H1 (cell line): Measurements from ENCODE around the gene OSBPL2. TPM values are rescaled to one million over a fixed set of nuclear protein-coding genes. Genes with fewer than 3 reads are reported as not detected.

Experiments
- CTCF ChIA-PET: fragments of 300-600 bp; sonication (Branson Sonifier 250); formaldehyde crosslinking; loops from one replicate; lab custom pipeline; 2021; ENCODE audit not compliant: partially characterized antibody; lab: Charles Lee
- POLR2A ChIA-PET: fragments of 300-600 bp; sonication (Branson Sonifier 250); formaldehyde crosslinking; loops from one replicate; lab custom pipeline; 2021; ENCODE audit warnings: inconsistent platforms; ENCODE audit not compliant: partially characterized antibody; lab: Charles Lee
- DNase-seq, 2 experiments: peaks; one replicate each; pipeline versions ENCODE4 v3.0.0 to v3.0.0-alpha.2; 2010 to 2022; ENCODE audit warnings: low spot score in 2 of 2, low read depth in 1 of 2, mixed read lengths in 1 of 2
- FAIRE-seq: peaks from 2 replicates; lab custom pipeline; 2011; peaks lifted over from hg19 to GRCh38; lab: Jason Lieb, UNC
- H2AFZ ChIP-seq: 2 replicates; pipeline ENCODE4 v1.8.1; 2012; ENCODE audit warnings: low read length, inconsistent platforms
- H2AK5ac ChIP-seq: 2 replicates; pipeline ENCODE4 v1.6.1; 2013; ENCODE audit warnings: low read depth, low read length
- H2BK120ac ChIP-seq: replicated peaks from 2 replicates; pipeline ENCODE3; 2013; ENCODE audit warnings: low read depth, low read length, inconsistent platforms
- H2BK12ac ChIP-seq: 2 replicates; pipeline ENCODE4 v1.6.1; 2013; ENCODE audit warnings: low read depth, low read length
- H2BK15ac ChIP-seq: 2 replicates; pipeline ENCODE4 v1.6.1; 2013; ENCODE audit warnings: low read length
- H2BK20ac ChIP-seq: 2 replicates; pipeline ENCODE4 v1.6.1; 2013; ENCODE audit warnings: low read length
- H2BK5ac ChIP-seq: 2 replicates; pipeline ENCODE4 v1.6.1; 2013; ENCODE audit warnings: low read depth, low read length
- H3K14ac ChIP-seq: 2 replicates; pipeline ENCODE4 v1.6.1; 2013; ENCODE audit warnings: inconsistent platforms; ENCODE audit not compliant: insufficient read length
- H3K18ac ChIP-seq: 2 replicates; pipeline ENCODE4 v1.6.1; 2013; ENCODE audit warnings: low read length; ENCODE audit errors: extremely low read depth
- H3K23ac ChIP-seq: 2 replicates; pipeline ENCODE4 v1.6.1; 2013; ENCODE audit warnings: inconsistent platforms; ENCODE audit not compliant: insufficient read length
- H3K23me2 ChIP-seq: 2 replicates; pipeline ENCODE4 v1.6.1; 2013; ENCODE audit warnings: low read depth, low read length
- H3K27ac ChIP-seq: 2 replicates; pipeline ENCODE4 v1.6.1; 2011; ENCODE audit warnings: low read depth, low read length, inconsistent platforms
- H3K27me3 ChIP-seq, 4 experiments: replicated peaks in 1 of 4; 1 replicate in 1 of 4; 2 replicates in 3 of 4; pipeline versions ENCODE4 v1.6.1 to v1.8.1; 2011 to 2013; ENCODE audit warnings: low read length in 3 of 4, mild to moderate bottlenecking in 3 of 4, inconsistent platforms in 2 of 4, mixed read lengths in 2 of 4, moderate library complexity in 1 of 4; ENCODE audit not compliant: control insufficient read depth in 3 of 4, insufficient read depth in 3 of 4; ENCODE audit errors: extremely low read depth in 1 of 4
- H3K36me3 ChIP-seq, 4 experiments: 2 replicates each; pipeline versions ENCODE4 v1.6.1 to v1.8.1; 2011 to 2013; ENCODE audit warnings: mild to moderate bottlenecking in 4 of 4, low read length in 3 of 4, moderate library complexity in 2 of 4, control low read depth in 1 of 4, inconsistent platforms in 1 of 4; ENCODE audit not compliant: insufficient read depth in 4 of 4, control insufficient read depth in 2 of 4
- H3K4ac ChIP-seq: replicated peaks from 2 replicates; pipeline ENCODE3; 2013; ENCODE audit warnings: low read length, low read depth, mixed read lengths, inconsistent platforms; ENCODE audit not compliant: insufficient read length
- H3K4me1 ChIP-seq, 4 experiments: replicated peaks in 1 of 4; 1 replicate in 1 of 4; 2 replicates in 3 of 4; pipeline versions ENCODE4 v1.6.1 to v1.8.1; 2011 to 2013; ENCODE audit warnings: low read length in 3 of 4, inconsistent platforms in 2 of 4, mixed read lengths in 1 of 4; ENCODE audit not compliant: insufficient read depth in 4 of 4, control insufficient read depth in 3 of 4
- H3K4me2 ChIP-seq, 2 experiments: 2 replicates each; pipeline versions ENCODE4 v1.6.1 to v1.8.1; 2011 to 2013; ENCODE audit warnings: low read depth in 2 of 2, low read length in 2 of 2, control low read depth in 1 of 2, inconsistent platforms in 1 of 2, mild to moderate bottlenecking in 1 of 2; ENCODE audit not compliant: insufficient read depth in 1 of 2
- H3K4me3 ChIP-seq, 4 experiments: fragments of 200-600, 300-600 bp in 1 of 4; sonication (generic), shearing (Covaris generic), sonication (Bioruptor Twin) in 1 of 4; 2 replicates each; pipeline versions ENCODE4 v1.5.1 to v1.8.1; 2011 to 2016; ENCODE audit warnings: low read length in 4 of 4, low read depth in 3 of 4, control low read depth in 2 of 4, inconsistent platforms in 2 of 4, mild to moderate bottlenecking in 2 of 4, mixed read lengths in 1 of 4, moderate library complexity in 1 of 4; ENCODE audit not compliant: insufficient read depth in 2 of 4; ENCODE audit errors: extremely low read depth in 1 of 4
- H3K56ac ChIP-seq: replicated peaks from 2 replicates; pipeline ENCODE3; 2013; ENCODE audit warnings: low read depth, mild to moderate bottlenecking, mixed read lengths, low read length, inconsistent platforms; ENCODE audit not compliant: insufficient read length
- H3K79me1 ChIP-seq: 2 replicates; pipeline ENCODE4 v1.6.1; 2013; ENCODE audit warnings: low read depth, low read length, control low read depth
- H3K79me2 ChIP-seq, 2 experiments: 2 replicates each; pipeline versions ENCODE4 v1.6.1 to v1.8.1; 2012 to 2013; ENCODE audit warnings: low read length in 2 of 2, mild to moderate bottlenecking in 2 of 2, inconsistent platforms in 1 of 2; ENCODE audit not compliant: insufficient read depth in 2 of 2, control insufficient read depth in 1 of 2
- H3K9ac ChIP-seq, 4 experiments: replicated peaks in 1 of 4; 1 replicate in 1 of 4; 2 replicates in 3 of 4; pipeline versions ENCODE4 v1.6.1 to v1.8.1; 2011 to 2013; ENCODE audit warnings: low read depth in 3 of 4, low read length in 3 of 4, control low read depth in 2 of 4, mild to moderate bottlenecking in 2 of 4, moderate library complexity in 2 of 4, inconsistent platforms in 1 of 4; ENCODE audit errors: extremely low read depth in 1 of 4
- H3K9me3 ChIP-seq, 2 experiments: 2 replicates each; pipeline versions ENCODE4 v1.6.1 to v1.8.1; 2012 to 2013; ENCODE audit warnings: mild to moderate bottlenecking in 2 of 2, moderate library complexity in 2 of 2, control low read depth in 1 of 2, inconsistent platforms in 1 of 2, low read depth in 1 of 2, low read length in 1 of 2, mixed read lengths in 1 of 2; ENCODE audit not compliant: insufficient read depth in 2 of 2
- H4K20me1 ChIP-seq, 2 experiments: replicated peaks in 1 of 2; 2 replicates each; pipeline versions ENCODE3 to v1.8.1; 2011 to 2013; ENCODE audit warnings: inconsistent platforms in 2 of 2, low read length in 2 of 2, mild to moderate bottlenecking in 1 of 2; ENCODE audit not compliant: insufficient read depth in 2 of 2, control insufficient read depth in 1 of 2
- H4K5ac ChIP-seq: 2 replicates; pipeline ENCODE4 v1.6.1; 2013; ENCODE audit warnings: low read length, low read depth, mixed read lengths, inconsistent platforms; ENCODE audit not compliant: insufficient read length
- H4K8ac ChIP-seq: 2 replicates; pipeline ENCODE4 v1.8.0; 2013; ENCODE audit warnings: mild to moderate bottlenecking, moderate library complexity, low read length, inconsistent platforms; ENCODE audit not compliant: insufficient read depth; ENCODE audit errors: extremely low read depth
- H4K91ac ChIP-seq: replicated peaks from 2 replicates; pipeline ENCODE3; 2013; ENCODE audit warnings: low read length, mixed read lengths, inconsistent platforms; ENCODE audit not compliant: insufficient read length
- CEBPB ChIP-seq: IDR thresholded peaks from 2 replicates; pipeline ENCODE4 v1.6.1; 2012; ENCODE audit warnings: low read depth, low read length
- HDAC2 ChIP-seq, 2 experiments: fragments of 300-600 bp in 1 of 2; sonication (generic) in 1 of 2; IDR thresholded peaks; 2 replicates each; pipeline ENCODE4 v1.6.1; 2011 to 2012; ENCODE audit warnings: low read depth in 2 of 2, low read length in 2 of 2, mild to moderate bottlenecking in 2 of 2, moderate library complexity in 2 of 2, borderline replicate concordance in 1 of 2, inconsistent platforms in 1 of 2
- KDM1A ChIP-seq: fragments of 200-600, 300-600 bp; sonication (generic); IDR thresholded peaks from 2 replicates; pipeline ENCODE4 v1.7.1; 2016; ENCODE audit warnings: mild to moderate bottlenecking, low read length, borderline replicate concordance
- POLR2AphosphoS5 ChIP-seq: IDR thresholded peaks from 2 replicates; pipeline ENCODE4 v1.6.1; 2011; ENCODE audit warnings: low read depth, low read length
- SIX5 ChIP-seq: IDR thresholded peaks from 2 replicates; pipeline ENCODE4 v1.6.1; 2011; ENCODE audit warnings: mild to moderate bottlenecking, low read depth, low read length
- SP1 ChIP-seq: IDR thresholded peaks from 2 replicates; pipeline ENCODE4 v1.6.1; 2011; ENCODE audit warnings: low read depth, low read length
- WGBS, 2 experiments: shearing (Covaris generic) in 1 of 2; methylation state at CpG; one replicate each; pipeline versions ENCODE4 v1.1.6 to v1.1.7; 2013 to 2015; ENCODE audit warnings: low lambda C conversion rate in 2 of 2, mixed read lengths in 2 of 2, inconsistent platforms in 1 of 2, low coverage in 1 of 2, missing lambda C conversion rate in 1 of 2; ENCODE audit not compliant: insufficient replicate concordance in 2 of 2, insufficient coverage in 1 of 2, insufficient read length in 1 of 2; ENCODE audit errors: extremely low coverage in 1 of 2, missing lambda C conversion rate in 1 of 2; 5-methylcytosine and 5-hydroxymethylcytosine counted together
- polyA plus RNA-seq, 7 experiments: library from polyadenylated mRNA; depleted of rRNA in 3 of 7; stranded (reverse) in 5 of 7; unstranded in 2 of 7; fragments of >200 nt in 5 of 7; fragments of 200-250 nt in 2 of 7; gene quantifications; 1 replicate in 5 of 7; 2 replicates in 1 of 7; 4 replicates in 1 of 7; pipeline versions ENCODE4 v1.2.1 to v1.2.3, GENCODE V29; 2011 to 2013; ENCODE audit warnings: missing spikeins in 2 of 7, mixed read lengths in 2 of 7
- total RNA-seq: library from RNA; stranded (reverse); fragmentation: NEBNext Ultra II Directional; extraction: Animal tissue kit (Norgen Biotek cat#: 25700); gene quantifications from 2 replicates; pipeline ENCODE4 v1.2.1, GENCODE V29; 2021
- TF ChIP-seq, protein P1 (sequence below), 3 experiments: IDR thresholded peaks; 1 replicate in 2 of 3; 2 replicates in 1 of 3; pipeline versions ENCODE4 v1.5.1 to v1.6.1; 2011; ENCODE audit warnings: low read length in 3 of 3, mild to moderate bottlenecking in 3 of 3, inconsistent platforms in 2 of 3, low read depth in 1 of 3, moderate library complexity in 1 of 3; ENCODE audit not compliant: insufficient read depth in 1 of 3; ENCODE audit errors: control extremely low read depth in 1 of 3
- TF ChIP-seq, protein P2 (sequence below): IDR thresholded peaks from 2 replicates; pipeline ENCODE4 v1.6.1; 2012; ENCODE audit warnings: inconsistent platforms

Gene OSBPL2
- total and polyA plus RNA-seq, 2 of the 8 experiments (the other 6 are each of a cell fraction or from before 2014, with no cell fraction given): 11.7 to 42.4 TPM

DNA sequence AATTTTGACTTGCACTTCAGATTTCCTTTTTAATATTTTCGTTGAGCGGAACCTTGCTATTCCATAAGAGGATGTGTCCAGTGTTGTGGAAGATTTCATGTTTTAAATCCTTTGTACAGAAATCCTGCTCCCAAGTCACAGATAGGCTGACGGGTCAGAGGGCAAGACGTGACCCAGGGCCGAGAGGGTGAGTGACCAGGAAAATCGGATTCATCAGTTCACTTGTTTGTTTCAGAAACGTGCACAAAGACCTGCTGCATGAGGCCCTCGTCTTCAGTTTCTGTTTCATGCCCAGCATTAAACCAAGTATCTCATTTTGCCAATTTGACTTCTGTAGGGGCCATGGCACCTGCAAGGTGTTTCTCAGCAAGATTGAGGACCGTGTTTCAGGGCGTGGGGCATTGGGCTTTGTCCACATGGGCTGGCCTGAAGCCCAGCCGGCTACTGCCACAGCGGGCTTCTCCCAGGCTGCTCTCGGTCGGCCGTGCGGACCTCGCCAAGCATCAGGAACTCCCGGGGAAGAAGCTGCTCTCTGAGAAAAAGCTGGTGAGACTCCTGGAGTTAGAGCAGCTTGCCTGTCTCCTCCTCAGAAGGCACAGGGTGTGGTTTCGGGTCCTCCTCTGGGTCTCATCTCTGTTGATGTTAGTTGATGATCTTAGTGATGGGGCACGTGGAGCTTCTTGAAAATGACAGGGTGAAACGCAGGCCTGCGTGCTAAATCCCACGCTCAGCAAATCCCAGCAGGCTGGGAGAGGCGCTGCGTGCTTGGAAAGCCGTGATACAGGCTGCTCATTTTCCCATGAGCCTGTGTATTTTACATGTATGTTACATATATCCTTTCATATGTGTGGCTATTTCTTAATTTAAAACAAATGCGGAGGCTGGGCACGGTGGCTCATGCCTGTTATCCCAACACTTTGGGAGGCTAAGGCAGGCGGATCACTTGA is 45.0 kb upstream of the OSBPL2 start:
- Histone ChIP-seq H3K4ac (no peak overlapping the region), H3K23me2 (no peaks in the 10 kb centered on the region), H4K5ac (no peak overlapping the region), H3K56ac (no peak overlapping the region), H3K27ac (no peak overlapping the region), H2BK120ac (no peak overlapping the region), H3K9ac (peak overlapping the region in 1 of 4 experiments; percentile 4; a peak in 1 of 7 replicates), H3K9me3 (no peaks in the 10 kb centered on the region), H3K79me1 (no peaks in the 10 kb centered on the region), H2BK5ac (no peak overlapping the region), H3K27me3 (no peaks in the 10 kb centered on the region), H2AK5ac (no peak overlapping the region), H4K8ac (no peak overlapping the region), H2BK15ac (no peak overlapping the region), H3K4me2 (no peak overlapping the region), H3K79me2 (peaks cover 0 to 4% of the 10 kb centered on the region in 2 experiments; a peak in 1 of 4 replicates), H3K18ac (no peak overlapping the region), H2BK20ac (no peak overlapping the region), H2AFZ (no peak overlapping the region), H3K14ac (no peak overlapping the region), H3K23ac (no peak overlapping the region), H4K20me1 (peaks cover 3 to 5% of the 10 kb centered on the region in 2 experiments), H4K91ac (no peak overlapping the region), H3K4me1 (no peaks in the 10 kb centered on the region), H3K36me3 (peaks cover 0 to 8% (median under 1%) of the 10 kb centered on the region in 4 experiments; a peak in 4 of 8 replicates), H2BK12ac (no peak overlapping the region), H3K4me3 (no peak overlapping the region)
- CTCF ChIA-PET: interaction anchor here (1.6 kb wide), 1 partner anchor 24 kb away, joined by 3 read pairs; no protein-coding TSS in a partner anchor
- WGBS, 2 experiments: 86% methylated on average over 29 of the region's 29 CpGs; no CpG with 5 or more reads in 1 of the 2 experiments
- DNase-seq: no peak
- POLR2A ChIA-PET: interaction anchor here (1.1 kb wide), 1 partner anchor 70 kb away, joined by 3 read pairs; no protein-coding TSS in a partner anchor
- FAIRE-seq: no peak
- TF ChIP-seq HDAC2 (IDR thresholded peaks at IDR 0.05; ENCODE audit: borderline replicate concordance in 1 of 2, low read depth in 2 of 2, low read length in 2 of 2) (no peak), CEBPB (no peak), SP1 (no peak), POLR2AphosphoS5 (no peak), SIX5 (no peak), KDM1A (no peak)
- TF ChIP-seq, protein P1, sequence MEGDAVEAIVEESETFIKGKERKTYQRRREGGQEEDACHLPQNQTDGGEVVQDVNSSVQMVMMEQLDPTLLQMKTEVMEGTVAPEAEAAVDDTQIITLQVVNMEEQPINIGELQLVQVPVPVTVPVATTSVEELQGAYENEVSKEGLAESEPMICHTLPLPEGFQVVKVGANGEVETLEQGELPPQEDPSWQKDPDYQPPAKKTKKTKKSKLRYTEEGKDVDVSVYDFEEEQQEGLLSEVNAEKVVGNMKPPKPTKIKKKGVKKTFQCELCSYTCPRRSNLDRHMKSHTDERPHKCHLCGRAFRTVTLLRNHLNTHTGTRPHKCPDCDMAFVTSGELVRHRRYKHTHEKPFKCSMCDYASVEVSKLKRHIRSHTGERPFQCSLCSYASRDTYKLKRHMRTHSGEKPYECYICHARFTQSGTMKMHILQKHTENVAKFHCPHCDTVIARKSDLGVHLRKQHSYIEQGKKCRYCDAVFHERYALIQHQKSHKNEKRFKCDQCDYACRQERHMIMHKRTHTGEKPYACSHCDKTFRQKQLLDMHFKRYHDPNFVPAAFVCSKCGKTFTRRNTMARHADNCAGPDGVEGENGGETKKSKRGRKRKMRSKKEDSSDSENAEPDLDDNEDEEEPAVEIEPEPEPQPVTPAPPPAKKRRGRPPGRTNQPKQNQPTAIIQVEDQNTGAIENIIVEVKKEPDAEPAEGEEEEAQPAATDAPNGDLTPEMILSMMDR (IDR thresholded peaks at IDR 0.05; ENCODE audit: control extremely low read depth in 1 of 3, insufficient read depth in 1 of 3, low read depth in 1 of 3, low read length in 3 of 3): no peak
- TF ChIP-seq, protein P2, sequence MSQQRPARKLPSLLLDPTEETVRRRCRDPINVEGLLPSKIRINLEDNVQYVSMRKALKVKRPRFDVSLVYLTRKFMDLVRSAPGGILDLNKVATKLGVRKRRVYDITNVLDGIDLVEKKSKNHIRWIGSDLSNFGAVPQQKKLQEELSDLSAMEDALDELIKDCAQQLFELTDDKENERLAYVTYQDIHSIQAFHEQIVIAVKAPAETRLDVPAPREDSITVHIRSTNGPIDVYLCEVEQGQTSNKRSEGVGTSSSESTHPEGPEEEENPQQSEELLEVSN: no peak
